ENCODE measurements around the gene LUC7L. TPM values are rescaled to one million over a fixed set of nuclear protein-coding genes. Genes with fewer than 3 reads are reported as not detected.
A peak's percentile ranks its signal among the peaks of the same experiment; 100 is the strongest.

LUC7L gene
- total and polyA plus RNA-seq, 10 of the 15 experiments (the other 5 are each of a cell fraction or from before 2014, with no cell fraction given), result 2.3 to 59.6 (median 44.1) TPM

GRCh38 chr16:234468-235305, 5.4 kb upstream of the LUC7L start, which contains the start of gene FAM234A (continued):
- TF ChIP-seq ESRRA (IDR thresholded peaks at IDR 0.05; ENCODE audit: low read length) (no peak), TBL1XR1 (IDR thresholded peaks at IDR 0.05; ENCODE audit: low read depth, low read length) (peak; percentile 86), SREBF1 (IDR thresholded peaks at IDR 0.05; ENCODE audit: low read length) (no peak), EED (IDR thresholded peaks at IDR 0.05; ENCODE audit: low read depth) (peak; percentile 46; the same call in 1 of the 2 replicates)
- TF ChIP-seq, protein P1, sequence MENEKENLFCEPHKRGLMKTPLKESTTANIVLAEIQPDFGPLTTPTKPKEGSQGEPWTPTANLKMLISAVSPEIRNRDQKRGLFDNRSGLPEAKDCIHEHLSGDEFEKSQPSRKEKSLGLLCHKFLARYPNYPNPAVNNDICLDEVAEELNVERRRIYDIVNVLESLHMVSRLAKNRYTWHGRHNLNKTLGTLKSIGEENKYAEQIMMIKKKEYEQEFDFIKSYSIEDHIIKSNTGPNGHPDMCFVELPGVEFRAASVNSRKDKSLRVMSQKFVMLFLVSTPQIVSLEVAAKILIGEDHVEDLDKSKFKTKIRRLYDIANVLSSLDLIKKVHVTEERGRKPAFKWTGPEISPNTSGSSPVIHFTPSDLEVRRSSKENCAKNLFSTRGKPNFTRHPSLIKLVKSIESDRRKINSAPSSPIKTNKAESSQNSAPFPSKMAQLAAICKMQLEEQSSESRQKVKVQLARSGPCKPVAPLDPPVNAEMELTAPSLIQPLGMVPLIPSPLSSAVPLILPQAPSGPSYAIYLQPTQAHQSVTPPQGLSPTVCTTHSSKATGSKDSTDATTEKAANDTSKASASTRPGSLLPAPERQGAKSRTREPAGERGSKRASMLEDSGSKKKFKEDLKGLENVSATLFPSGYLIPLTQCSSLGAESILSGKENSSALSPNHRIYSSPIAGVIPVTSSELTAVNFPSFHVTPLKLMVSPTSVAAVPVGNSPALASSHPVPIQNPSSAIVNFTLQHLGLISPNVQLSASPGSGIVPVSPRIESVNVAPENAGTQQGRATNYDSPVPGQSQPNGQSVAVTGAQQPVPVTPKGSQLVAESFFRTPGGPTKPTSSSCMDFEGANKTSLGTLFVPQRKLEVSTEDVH (IDR thresholded peaks at IDR 0.05; ENCODE audit: low read depth, partially characterized antibody), result peak; percentile 83

DNA sequence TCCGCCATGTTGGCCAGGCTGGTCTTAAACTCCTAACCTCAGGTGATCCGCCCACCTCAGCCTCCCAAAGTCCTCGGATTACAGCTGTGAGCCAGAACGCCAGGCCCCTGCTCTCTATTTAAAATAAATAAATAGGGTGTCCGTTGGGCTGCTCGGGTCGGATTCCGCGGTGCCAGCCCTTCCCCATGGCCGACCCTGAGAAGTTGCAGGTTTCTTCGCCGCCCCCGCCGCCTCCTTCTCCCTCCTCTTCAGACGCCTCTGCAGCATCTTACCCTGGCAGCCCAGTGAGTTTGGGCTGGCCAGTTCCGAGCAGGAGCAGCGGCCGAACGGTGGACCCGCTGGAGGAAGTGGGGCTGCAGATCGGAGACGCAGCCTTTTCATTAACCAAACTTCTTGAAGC, 1.7 kb upstream of the LUC7L start:
- in situ Hi-C loops (cut with MboI) (loop anchor here (5.0 kb wide), 1 partner anchor 116 kb away; no protein-coding TSS in a partner anchor), intact Hi-C loops (cut with micrococcal nuclease; ENCODE audit: unreplicated experiment) (no loop called here)
- ATAC-seq, result no peak
- H3K9ac ChIP-seq (ENCODE audit: control insufficient read depth, insufficient read depth, low read length), result no peak overlapping the region
- peaks cover 8% of the 10 kb centered on the region for H3K4me1 ChIP-seq (ENCODE audit: control insufficient read depth, insufficient read depth, low read length)
- peaks cover 31% of the 10 kb centered on the region for H3K79me2 ChIP-seq (ENCODE audit: control insufficient read depth, insufficient read depth, low read length)
- ChIA-PET RAD21 (ENCODE audit: unreplicated experiment) (no interaction called here), POLR2A (interaction anchor here (0.6 kb wide), 1 partner anchor 8 kb away, joined by 3 read pairs; no protein-coding TSS in a partner anchor), SMC1A (ENCODE audit: uncharacterized antibody, unreplicated experiment) (no interaction called here), CTCF (interaction anchor here (0.6 kb wide), 1 partner anchor 131 kb away, joined by 3 read pairs; no protein-coding TSS in a partner anchor)
- BruUV-seq (replicated peaks), result no TSS peak
- no peak for DNase-seq (ENCODE audit: low read depth, low spot score)
- H3K4me3 ChIP-seq, result no peak overlapping the region
- H3K4me2 ChIP-seq (ENCODE audit: control insufficient read depth, insufficient read depth), result no peak overlapping the region
- 89% methylated on average over 22 of the region's 22 CpGs for WGBS (ENCODE audit: insufficient coverage, insufficient replicate concordance, low lambda C conversion rate, missing lambda C conversion rate)
- H3K9me3 ChIP-seq (replicated peaks; ENCODE audit: control insufficient read depth, insufficient read depth, low read length), result no peaks in the 10 kb centered on the region
- no peak for FAIRE-seq
- peaks cover 0 to 11% of the 10 kb centered on the region in 2 experiments; a peak in 2 of 4 replicates for H3K36me3 ChIP-seq (ENCODE audit: control insufficient read depth in 2 of 2, insufficient read depth in 2 of 2, low read length in 1 of 2)
- H2AFZ ChIP-seq (ENCODE audit: control insufficient read depth, low read depth, low read length), result no peak overlapping the region
- H3K27me3 ChIP-seq (replicated peaks in 1 of 2; ENCODE audit: control insufficient read depth in 2 of 2, insufficient read depth in 2 of 2, low read length in 1 of 2), result no peaks in the 10 kb centered on the region
- H3K27ac ChIP-seq (ENCODE audit: control insufficient read depth, insufficient read depth), result no peak overlapping the region
- peaks cover 4% of the 10 kb centered on the region for H4K20me1 ChIP-seq (ENCODE audit: control insufficient read depth, insufficient read depth)
- TF ChIP-seq STAT1 (conservative IDR thresholded peaks at IDR 0.05) (no peak), BHLHE40 (IDR thresholded peaks at IDR 0.05; ENCODE audit: borderline replicate concordance in 1 of 2, low read depth in 2 of 2, low read length in 1 of 2) (no peak), KLF5 (IDR thresholded peaks at IDR 0.05; ENCODE audit: partially characterized antibody) (no peak), YBX1 (IDR thresholded peaks at IDR 0.05) (no peak), PKNOX1 (IDR thresholded peaks at IDR 0.05) (no peak), MLLT1 (IDR thresholded peaks at IDR 0.05) (no peak)
- TF ChIP-seq, protein P2, sequence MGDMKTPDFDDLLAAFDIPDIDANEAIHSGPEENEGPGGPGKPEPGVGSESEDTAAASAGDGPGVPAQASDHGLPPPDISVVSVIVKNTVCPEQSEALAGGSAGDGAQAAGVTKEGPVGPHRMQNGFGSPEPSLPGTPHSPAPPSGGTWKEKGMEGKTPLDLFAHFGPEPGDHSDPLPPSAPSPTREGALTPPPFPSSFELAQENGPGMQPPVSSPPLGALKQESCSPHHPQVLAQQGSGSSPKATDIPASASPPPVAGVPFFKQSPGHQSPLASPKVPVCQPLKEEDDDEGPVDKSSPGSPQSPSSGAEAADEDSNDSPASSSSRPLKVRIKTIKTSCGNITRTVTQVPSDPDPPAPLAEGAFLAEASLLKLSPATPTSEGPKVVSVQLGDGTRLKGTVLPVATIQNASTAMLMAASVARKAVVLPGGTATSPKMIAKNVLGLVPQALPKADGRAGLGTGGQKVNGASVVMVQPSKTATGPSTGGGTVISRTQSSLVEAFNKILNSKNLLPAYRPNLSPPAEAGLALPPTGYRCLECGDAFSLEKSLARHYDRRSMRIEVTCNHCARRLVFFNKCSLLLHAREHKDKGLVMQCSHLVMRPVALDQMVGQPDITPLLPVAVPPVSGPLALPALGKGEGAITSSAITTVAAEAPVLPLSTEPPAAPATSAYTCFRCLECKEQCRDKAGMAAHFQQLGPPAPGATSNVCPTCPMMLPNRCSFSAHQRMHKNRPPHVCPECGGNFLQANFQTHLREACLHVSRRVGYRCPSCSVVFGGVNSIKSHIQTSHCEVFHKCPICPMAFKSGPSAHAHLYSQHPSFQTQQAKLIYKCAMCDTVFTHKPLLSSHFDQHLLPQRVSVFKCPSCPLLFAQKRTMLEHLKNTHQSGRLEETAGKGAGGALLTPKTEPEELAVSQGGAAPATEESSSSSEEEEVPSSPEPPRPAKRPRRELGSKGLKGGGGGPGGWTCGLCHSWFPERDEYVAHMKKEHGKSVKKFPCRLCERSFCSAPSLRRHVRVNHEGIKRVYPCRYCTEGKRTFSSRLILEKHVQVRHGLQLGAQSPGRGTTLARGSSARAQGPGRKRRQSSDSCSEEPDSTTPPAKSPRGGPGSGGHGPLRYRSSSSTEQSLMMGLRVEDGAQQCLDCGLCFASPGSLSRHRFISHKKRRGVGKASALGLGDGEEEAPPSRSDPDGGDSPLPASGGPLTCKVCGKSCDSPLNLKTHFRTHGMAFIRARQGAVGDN (IDR thresholded peaks at IDR 0.05), result no peak
